Activated CD4-positive, alpha-beta T cell treated with anti-CD3 and anti-CD28 coated beads, Interleukin-2, amount 50 U/mL, for 1 hour (primary cell): ENCODE results near the gene ZCCHC7.
"Not testable (repeated sequence)": the region's sequence is repeated elsewhere in the genome, so short reads cannot be mapped to it uniquely, and the experiment has no call there.

Experiments
- DNase-seq: peaks from one replicate; pipeline ENCODE4 v3.0.0-alpha.2; 2020

ZCCHC7 gene

GRCh38 chr9:37179576-37179975 is 59.2 kb downstream of the ZCCHC7 start:
- no peak for DNase-seq

DNA sequence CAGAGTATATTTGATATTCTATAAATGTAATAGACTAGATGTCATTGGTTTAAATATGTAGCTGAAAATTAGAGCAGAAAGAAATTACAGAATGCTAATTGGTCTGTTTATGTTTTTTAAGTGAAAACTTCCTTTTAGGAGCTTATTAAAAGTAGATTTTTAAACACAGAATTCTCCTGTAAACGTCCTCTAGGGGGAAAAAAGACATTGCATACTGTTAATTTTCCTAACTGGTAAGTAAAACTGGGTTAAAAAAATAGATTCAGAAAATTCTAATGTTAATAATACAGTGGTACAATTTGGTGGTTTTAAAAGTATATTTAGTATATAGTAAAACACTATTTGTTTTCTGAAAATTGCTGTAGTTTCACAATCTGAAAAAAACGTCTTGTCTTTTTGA is 59.8 kb downstream of the ZCCHC7 start:
- DNase-seq, result no peak

GRCh38 chr9:37182718-37183117 is 62.3 kb downstream of the ZCCHC7 start:
- no peak for DNase-seq

DNA sequence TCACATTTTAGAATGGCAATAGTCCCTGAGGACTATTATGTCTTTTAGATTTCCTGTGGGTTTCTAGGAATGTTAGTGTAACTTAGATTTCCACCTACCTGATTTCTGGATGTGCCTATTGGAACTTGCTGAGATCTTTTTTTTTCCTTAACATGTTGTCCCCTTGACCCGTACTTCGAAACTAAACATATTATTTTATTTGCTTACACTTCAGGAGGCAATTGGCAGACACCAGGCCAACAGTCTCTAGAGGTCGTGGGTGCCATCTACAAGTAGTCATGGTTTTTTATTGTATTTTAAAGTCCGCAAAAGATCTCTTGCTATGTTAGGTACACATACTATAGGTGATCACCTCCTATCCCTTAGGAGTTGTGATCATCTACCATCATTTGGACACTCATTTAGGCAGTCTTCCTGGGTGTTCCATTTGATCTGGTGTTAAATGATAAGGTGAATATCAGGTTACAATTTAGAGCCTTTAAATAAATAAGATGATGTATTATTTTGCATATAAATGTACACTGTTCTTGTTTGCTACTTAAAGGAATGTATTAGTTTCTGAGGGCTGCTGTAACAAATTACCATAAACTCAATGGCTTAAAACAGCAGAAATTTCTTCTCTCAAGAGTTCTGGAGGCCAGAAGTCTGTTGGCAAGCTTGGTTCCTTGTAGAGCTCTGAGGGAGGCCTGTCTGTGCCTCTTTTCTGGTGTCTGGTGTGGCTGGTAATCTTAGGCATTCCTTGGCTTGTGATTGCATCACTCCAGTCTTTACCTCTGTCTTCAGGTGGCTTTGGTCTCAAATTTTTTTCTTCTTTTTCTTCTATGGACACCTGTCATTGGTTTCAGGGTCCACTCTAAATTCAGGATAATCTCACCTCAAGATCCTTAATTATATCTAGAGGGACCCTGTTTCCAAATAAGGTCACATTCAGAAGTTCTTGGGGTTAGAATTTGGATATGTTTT is 64.8 kb downstream of the ZCCHC7 start:
- no peak for DNase-seq

DNA sequence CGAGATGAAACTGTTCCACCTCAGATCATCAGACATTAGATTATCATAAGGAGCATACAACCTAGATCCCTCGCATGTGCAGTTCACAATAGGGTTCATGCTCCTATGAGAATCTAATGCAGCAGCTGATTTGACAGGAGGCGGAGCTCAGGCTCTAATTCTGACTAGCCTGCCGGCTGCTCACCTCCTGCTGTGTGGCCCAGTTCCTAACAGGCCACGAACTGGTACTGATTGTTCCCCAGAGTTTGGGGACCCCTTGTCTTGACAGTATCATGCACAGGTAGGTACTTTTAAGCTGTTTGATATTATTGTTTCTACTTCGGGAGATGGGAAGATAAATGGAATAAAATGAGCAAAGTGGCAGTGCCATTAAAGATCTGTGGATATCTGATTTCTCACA is 66.9 kb downstream of the ZCCHC7 start:
- DNase-seq, result no peak

GRCh38 chr9:37187713-37188439 is 67.5 kb downstream of the ZCCHC7 start:
- no peak for DNase-seq

DNA sequence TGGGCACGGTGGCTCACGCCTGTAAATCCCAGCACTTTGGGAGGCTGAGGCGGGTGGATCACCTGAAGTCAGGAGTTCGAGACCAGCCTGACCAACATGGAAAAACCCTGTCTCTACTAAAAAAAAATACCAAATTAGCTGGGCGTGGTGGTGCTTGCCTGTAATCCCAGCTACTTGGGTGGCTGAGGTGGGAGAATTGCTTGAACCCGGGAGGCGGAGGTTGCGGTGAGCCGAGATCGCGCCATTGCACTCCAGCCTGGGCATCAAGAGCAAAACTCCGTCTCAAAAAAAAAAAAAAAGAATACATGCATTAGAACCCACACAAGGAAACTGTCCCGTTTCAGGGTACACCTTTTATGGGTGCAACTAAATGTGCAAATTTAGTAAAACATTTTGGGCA is 70.4 kb downstream of the ZCCHC7 start:
- DNase-seq, result not testable (repeated sequence)

GRCh38 chr9:37191403-37192089 is 71.2 kb downstream of the ZCCHC7 start:
- DNase-seq, result no peak

DNA sequence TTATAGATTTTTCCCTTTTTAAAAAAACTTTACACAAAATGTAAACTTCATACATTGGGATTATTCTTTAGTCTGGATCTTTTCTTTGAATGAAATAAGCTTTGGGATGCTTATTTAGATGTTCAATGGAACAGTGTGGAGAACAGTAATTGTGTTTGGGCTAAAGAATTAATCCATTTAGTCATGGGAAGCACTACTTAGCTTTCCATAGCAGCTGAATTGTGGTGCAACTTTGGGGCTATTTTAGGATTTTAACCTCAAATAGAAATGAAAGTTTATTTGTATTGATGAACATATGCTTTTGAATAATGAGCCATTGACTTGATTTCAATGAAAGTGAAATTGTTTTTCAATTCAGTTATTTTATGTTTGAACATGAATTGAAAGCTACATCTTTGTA is 72.4 kb downstream of the ZCCHC7 start:
- no peak for DNase-seq

DNA sequence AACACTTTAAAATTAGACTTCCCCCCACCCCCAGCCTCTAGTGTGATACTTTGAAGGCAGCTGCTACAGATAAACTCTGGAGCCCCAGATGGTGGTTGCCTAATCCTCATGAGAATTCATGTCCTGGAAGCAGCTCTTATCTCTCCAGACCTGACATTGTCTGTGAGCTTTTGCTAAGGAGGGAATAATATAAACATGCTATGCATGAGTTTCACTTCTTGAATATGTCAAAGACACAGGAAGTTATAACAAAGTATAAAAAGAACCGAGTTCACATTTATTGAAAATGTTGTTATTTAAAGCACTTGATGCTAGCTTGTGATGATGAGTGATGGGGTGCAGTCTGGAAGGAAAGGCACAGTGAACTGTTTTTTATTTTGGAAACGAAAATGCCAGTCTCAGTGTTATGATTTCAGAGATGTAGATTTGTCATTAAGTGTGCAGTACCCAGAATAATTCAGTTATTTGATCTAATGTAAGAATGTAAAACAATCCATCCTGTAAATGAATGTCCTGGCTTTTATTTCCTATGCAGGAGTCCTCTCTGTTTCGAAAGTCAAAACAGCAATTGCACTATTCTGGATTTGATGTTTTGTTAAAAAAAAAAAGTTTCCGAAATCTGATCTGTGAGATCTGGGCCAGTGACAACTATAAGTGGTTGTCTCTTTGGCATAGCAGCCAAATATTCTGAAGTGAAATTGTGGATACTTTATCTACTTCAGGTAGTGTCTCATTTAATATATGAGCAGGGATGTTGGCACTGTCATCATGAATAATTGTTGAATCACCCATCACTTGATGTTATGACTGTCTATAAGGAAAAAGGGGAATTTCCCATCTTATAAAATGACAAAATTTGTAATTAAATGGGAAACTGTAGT is 77.0 kb downstream of the ZCCHC7 start:
- no peak for DNase-seq

DNA sequence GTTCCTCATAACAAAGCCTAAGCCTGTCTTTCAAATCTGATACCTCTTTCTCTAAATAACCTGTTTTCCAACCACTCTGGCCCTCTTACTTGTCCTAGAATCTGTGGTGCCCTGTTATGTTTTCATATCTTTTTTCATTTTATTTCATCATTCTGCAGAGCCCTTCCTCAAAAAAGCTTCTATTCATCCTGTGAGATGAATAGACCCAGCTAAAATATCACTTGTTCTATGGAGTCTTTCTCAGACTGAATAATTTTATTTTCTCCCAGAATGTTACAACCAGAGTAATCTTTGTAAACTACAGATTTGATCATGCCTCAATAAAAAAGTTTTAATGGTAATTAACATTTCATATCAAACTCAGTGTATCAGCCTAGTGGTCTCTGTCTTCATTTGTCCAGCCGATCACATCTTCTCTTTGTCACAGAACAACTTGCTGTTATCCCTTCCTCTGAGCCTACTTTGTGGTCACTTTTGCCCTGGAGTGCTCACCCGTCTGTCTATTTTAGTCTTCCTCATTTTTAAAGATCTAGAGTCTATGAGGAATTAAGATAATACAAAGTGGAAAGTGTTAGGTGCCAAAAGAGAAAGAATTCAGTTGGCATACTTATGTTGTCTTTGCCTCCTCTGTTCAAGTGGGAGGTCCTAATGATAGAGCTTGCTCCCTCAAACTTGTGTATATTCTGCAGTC is 77.8 kb downstream of the ZCCHC7 start:
- no peak for DNase-seq

- no peak for DNase-seq
These were observed 78.5 kb downstream of the ZCCHC7 start for GRCh38 chr9:37198831-37199230.

GRCh38 chr9:37200433-37201005 is 80.1 kb downstream of the ZCCHC7 start:
- no peak for DNase-seq

GRCh38 chr9:37201581-37201980 is 81.2 kb downstream of the ZCCHC7 start:
- DNase-seq, result no peak

- DNase-seq, result no peak
These were observed 81.7 kb downstream of the ZCCHC7 start for GRCh38 chr9:37202091-37202490.

DNA sequence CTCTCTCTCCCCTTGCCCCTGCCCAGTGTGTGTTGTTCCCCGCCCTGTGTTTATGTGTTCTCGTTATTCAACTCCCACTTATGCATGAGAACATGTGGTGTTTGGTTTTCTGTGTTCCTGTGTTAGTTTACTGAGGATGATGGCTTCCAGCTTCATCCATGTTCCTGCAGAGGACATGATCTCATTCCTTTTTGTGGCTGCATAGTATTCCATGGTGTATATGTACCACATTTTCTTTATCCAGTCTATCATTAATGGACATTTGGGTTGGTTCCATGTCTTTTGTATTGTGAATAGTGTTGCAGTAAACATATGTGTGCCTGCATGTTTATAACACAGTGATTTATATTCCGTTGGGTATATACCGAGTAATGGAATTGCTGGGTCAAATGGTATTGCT is 83.1 kb downstream of the ZCCHC7 start:
- DNase-seq, result not testable (repeated sequence)

GRCh38 chr9:37206121-37206620 is 85.8 kb downstream of the ZCCHC7 start:
- DNase-seq, result no peak

DNA sequence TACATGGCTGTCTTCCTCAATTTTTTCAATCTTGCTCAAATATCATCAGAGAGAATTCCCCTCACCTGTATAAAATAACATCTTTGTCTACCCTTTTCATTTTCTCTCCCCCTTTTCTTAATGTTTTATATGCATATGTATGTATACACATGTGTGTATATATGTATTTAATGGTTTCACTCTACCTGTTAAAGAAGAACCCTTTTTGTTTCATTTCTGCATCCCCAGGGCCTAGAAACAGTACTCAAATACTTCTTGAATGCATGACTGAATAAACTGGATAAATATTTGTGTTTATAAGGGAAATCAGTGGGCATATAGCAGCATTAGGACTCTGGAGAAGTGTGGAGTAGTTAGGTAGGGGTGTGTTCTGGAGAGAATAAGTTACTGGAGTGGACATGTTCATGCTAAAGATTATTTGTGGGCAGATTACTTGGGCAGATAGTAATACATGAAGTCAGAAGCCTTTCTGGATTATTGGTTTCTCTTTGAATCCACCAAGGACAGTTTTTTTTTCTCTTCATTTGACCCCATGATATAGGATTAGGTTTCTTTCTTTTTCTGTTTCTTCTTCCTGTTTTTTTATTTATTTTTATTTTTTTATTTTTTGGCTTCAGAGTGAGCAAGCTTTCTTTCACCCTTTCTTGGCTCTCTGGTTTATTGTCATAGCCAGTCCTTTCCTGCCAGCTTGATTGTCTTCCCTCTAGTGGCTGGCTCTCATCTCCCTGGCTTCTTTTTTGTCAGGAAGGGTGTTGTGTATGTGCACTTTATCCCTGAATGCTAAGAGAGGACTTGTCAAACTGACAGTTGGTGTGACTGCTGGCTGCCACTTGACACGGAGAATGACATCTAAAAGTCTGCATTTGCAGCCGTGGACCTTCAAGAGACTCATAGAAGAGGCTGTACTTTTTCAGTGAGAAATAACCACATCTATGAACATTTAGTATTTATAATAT is 89.3 kb downstream of the ZCCHC7 start:
- DNase-seq, result no peak

DNA sequence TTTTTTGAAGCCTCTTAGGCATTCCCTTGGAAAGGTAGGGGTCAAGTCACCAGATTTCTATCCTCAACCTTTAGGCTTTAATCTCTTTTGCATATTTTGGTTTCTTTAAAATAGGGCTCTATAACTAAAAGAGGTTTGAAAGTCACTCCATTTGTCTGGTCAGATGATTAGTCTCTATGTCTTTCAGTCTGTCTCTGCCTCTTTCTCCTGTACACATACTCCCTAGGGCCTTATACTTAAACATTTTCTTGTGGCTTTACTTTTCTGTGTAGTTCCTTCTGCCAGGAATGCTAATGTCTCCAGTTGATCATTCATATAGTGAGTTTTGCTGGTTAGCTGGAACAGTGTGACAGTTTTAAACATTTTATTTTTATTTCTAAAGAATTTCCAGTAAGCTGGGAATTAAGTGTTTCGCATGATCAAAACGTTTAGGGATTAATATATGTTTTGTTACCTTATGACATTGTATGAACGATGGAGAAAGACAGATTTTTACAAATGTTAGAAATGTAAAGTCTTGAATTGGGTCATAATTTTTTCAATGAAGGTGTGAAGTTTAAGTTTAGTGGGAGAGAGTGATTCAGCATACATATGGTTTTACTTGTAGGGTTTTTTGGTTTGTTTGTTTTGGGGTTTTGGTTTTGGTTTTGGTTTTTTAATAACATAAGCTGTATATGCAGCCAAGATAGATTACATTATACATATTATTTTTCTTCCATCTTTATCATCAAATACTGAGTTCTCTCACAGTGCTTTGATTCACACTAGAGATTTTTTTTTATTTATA is 90.6 kb downstream of the ZCCHC7 start:
- DNase-seq, result no peak
